Activated CD4-positive, alpha-beta memory T cell treated with anti-CD3 and anti-CD28 coated beads for 36 hours (primary cell): Measurements from ENCODE around the gene ABTB2. TPM values are rescaled to one million over a fixed set of nuclear protein-coding genes. Genes with fewer than 3 reads are reported as not detected.
A peak's percentile ranks its signal among the peaks of the same experiment; 100 is the strongest.

ENCODE experiments used
- CTCF ChIA-PET: fragments of 350-600 bp; sonication (Branson Sonifier 250); formaldehyde crosslinking; loops from one replicate; lab custom pipeline; 2021; ENCODE audit warnings: antibody characterized with exemption, inconsistent platforms; lab: Charles Lee
- POLR2A ChIA-PET: fragments of 350-600 bp; sonication (Branson Sonifier 250); formaldehyde crosslinking; loops from one replicate; lab custom pipeline; 2021; ENCODE audit warnings: antibody characterized with exemption; lab: Charles Lee
- DNase-seq: peaks from one replicate; pipeline ENCODE4 v3.0.0-alpha.2; 2020
- H3K27ac Mint-ChIP-seq: one replicate; pipeline ENCODE4 v1.8.0; 2021; ENCODE audit warnings: mixed read lengths
- H3K27me3 Mint-ChIP-seq: one replicate; pipeline ENCODE4 v1.8.0; 2021; ENCODE audit warnings: mixed read lengths
- H3K36me3 Mint-ChIP-seq: one replicate; pipeline ENCODE4 v1.8.0; 2021; ENCODE audit warnings: mixed read lengths
- H3K4me1 Mint-ChIP-seq: one replicate; pipeline ENCODE4 v1.8.0; 2021; ENCODE audit warnings: low read depth, mixed read lengths
- H3K4me3 Mint-ChIP-seq: one replicate; pipeline ENCODE4 v1.8.0; 2021; ENCODE audit warnings: mild to moderate bottlenecking, mixed read lengths
- H3K9me3 Mint-ChIP-seq: one replicate; pipeline ENCODE4 v1.8.0; 2021; ENCODE audit warnings: mixed read lengths
- intact Hi-C: fragments of 100-400 bp; cut with micrococcal nuclease; formaldehyde crosslinking; loops from one replicate; pipeline ENCODE4 v1.15.1; 2023
- total RNA-seq, 2 experiments: library from RNA; stranded (reverse); gene quantifications; one replicate each; pipeline ENCODE4 v1.2.3, GENCODE V29; 2021

Gene ABTB2
- total RNA-seq, 2 experiments from 2014 or later, result 1.8 to 1.9 TPM

GRCh38 chr11:34327804-34328631, 29.8 kb downstream of the ABTB2 start:
- peaks cover 21% of the 10 kb centered on the region for H3K27me3 Mint-ChIP-seq
- no peak overlapping the region for H3K27ac Mint-ChIP-seq
- H3K9me3 Mint-ChIP-seq, result no peaks in the 10 kb centered on the region
- ChIA-PET CTCF (interaction anchor here (2.0 kb wide), 1 partner anchor 154 kb away, joined by 9 read pairs; no protein-coding TSS in a partner anchor), POLR2A (no interaction called here)
- intact Hi-C loops, result no loop called here
- no peak overlapping the region for H3K4me3 Mint-ChIP-seq
- DNase-seq, result no peak
- no peaks in the 10 kb centered on the region for H3K36me3 Mint-ChIP-seq
- H3K4me1 Mint-ChIP-seq, result no peaks in the 10 kb centered on the region

- ChIA-PET POLR2A (no interaction called here), CTCF (no interaction called here)
- Mint-ChIP-seq H3K36me3 (no peaks in the 10 kb centered on the region), H3K4me3 (no peak overlapping the region), H3K27me3 (peaks cover 5% of the 10 kb centered on the region), H3K9me3 (no peaks in the 10 kb centered on the region), H3K4me1 (no peaks in the 10 kb centered on the region), H3K27ac (no peak overlapping the region)
- intact Hi-C loops, result no loop called here
- no peak for DNase-seq
Measured at GRCh38 chr11:34324466-34324865, 33.3 kb downstream of the ABTB2 start.

GRCh38 chr11:34323601-34324000, 34.2 kb downstream of the ABTB2 start:
- no peaks in the 10 kb centered on the region for H3K9me3 Mint-ChIP-seq
- H3K27me3 Mint-ChIP-seq, result no peaks in the 10 kb centered on the region
- ChIA-PET CTCF (interaction anchor here (1.2 kb wide), 1 partner anchor 23 kb away, joined by 3 read pairs; no protein-coding TSS in a partner anchor), POLR2A (no interaction called here)
- no peak for DNase-seq
- H3K27ac Mint-ChIP-seq, result no peak overlapping the region
- H3K4me3 Mint-ChIP-seq, result no peak overlapping the region
- intact Hi-C loops, result no loop called here
- H3K4me1 Mint-ChIP-seq, result no peaks in the 10 kb centered on the region
- H3K36me3 Mint-ChIP-seq, result no peaks in the 10 kb centered on the region

- H3K4me3 Mint-ChIP-seq, result no peak overlapping the region
- intact Hi-C loops, result no loop called here
- no peaks in the 10 kb centered on the region for H3K9me3 Mint-ChIP-seq
- H3K27me3 Mint-ChIP-seq, result no peaks in the 10 kb centered on the region
- H3K36me3 Mint-ChIP-seq, result no peaks in the 10 kb centered on the region
- DNase-seq, result no peak
- no peak overlapping the region for H3K27ac Mint-ChIP-seq
- POLR2A ChIA-PET, result interaction anchor here (1.3 kb wide), 1 partner anchor 39 kb away, joined by 4 read pairs; the partner anchor contains the start of gene ABTB2
- no peaks in the 10 kb centered on the region for H3K4me1 Mint-ChIP-seq
- CTCF ChIA-PET, result no interaction called here
Measured at GRCh38 chr11:34318111-34319037, 39.4 kb downstream of the ABTB2 start.

GRCh38 chr11:34317666-34318065, 40.1 kb downstream of the ABTB2 start:
- H3K9me3 Mint-ChIP-seq, result no peaks in the 10 kb centered on the region
- no peak overlapping the region for H3K4me3 Mint-ChIP-seq
- ChIA-PET CTCF (no interaction called here), POLR2A (interaction anchor here (1.3 kb wide), 1 partner anchor 40 kb away, joined by 4 read pairs; the partner anchor contains the start of gene ABTB2)
- no peak overlapping the region for H3K27ac Mint-ChIP-seq
- intact Hi-C loops, result no loop called here
- H3K36me3 Mint-ChIP-seq, result no peaks in the 10 kb centered on the region
- H3K4me1 Mint-ChIP-seq, result no peaks in the 10 kb centered on the region
- no peak for DNase-seq
- H3K27me3 Mint-ChIP-seq, result no peaks in the 10 kb centered on the region

- intact Hi-C loops, result no loop called here
- ChIA-PET POLR2A (no interaction called here), CTCF (no interaction called here)
- Mint-ChIP-seq H3K9me3 (no peaks in the 10 kb centered on the region), H3K27me3 (no peaks in the 10 kb centered on the region), H3K4me3 (no peak overlapping the region), H3K4me1 (no peaks in the 10 kb centered on the region), H3K27ac (no peak overlapping the region), H3K36me3 (no peaks in the 10 kb centered on the region)
- no peak for DNase-seq
Measured at GRCh38 chr11:34317036-34317360, 40.8 kb downstream of the ABTB2 start.

GRCh38 chr11:34316347-34317035, 41.3 kb downstream of the ABTB2 start:
- H3K4me1 Mint-ChIP-seq, result no peaks in the 10 kb centered on the region
- ChIA-PET CTCF (no interaction called here), POLR2A (no interaction called here)
- intact Hi-C loops, result no loop called here
- H3K4me3 Mint-ChIP-seq, result no peak overlapping the region
- no peaks in the 10 kb centered on the region for H3K36me3 Mint-ChIP-seq
- H3K27ac Mint-ChIP-seq, result no peak overlapping the region
- no peak for DNase-seq
- H3K27me3 Mint-ChIP-seq, result no peaks in the 10 kb centered on the region
- no peaks in the 10 kb centered on the region for H3K9me3 Mint-ChIP-seq

GRCh38 chr11:34315394-34315793, 42.4 kb downstream of the ABTB2 start:
- H3K4me1 Mint-ChIP-seq, result no peaks in the 10 kb centered on the region
- intact Hi-C loops, result no loop called here
- no peak for DNase-seq
- H3K27ac Mint-ChIP-seq, result no peak overlapping the region
- H3K9me3 Mint-ChIP-seq, result no peaks in the 10 kb centered on the region
- H3K27me3 Mint-ChIP-seq, result no peaks in the 10 kb centered on the region
- H3K36me3 Mint-ChIP-seq, result no peaks in the 10 kb centered on the region
- CTCF ChIA-PET, result no interaction called here
- POLR2A ChIA-PET, result no interaction called here
- H3K4me3 Mint-ChIP-seq, result no peak overlapping the region

GRCh38 chr11:34314936-34315335, 42.9 kb downstream of the ABTB2 start:
- DNase-seq, result no peak
- Mint-ChIP-seq H3K36me3 (no peaks in the 10 kb centered on the region), H3K9me3 (no peaks in the 10 kb centered on the region), H3K4me1 (no peaks in the 10 kb centered on the region), H3K4me3 (no peak overlapping the region), H3K27me3 (no peaks in the 10 kb centered on the region), H3K27ac (no peak overlapping the region)
- intact Hi-C loops, result no loop called here
- CTCF ChIA-PET, result no interaction called here
- POLR2A ChIA-PET, result no interaction called here

GRCh38 chr11:34314176-34314575, 43.6 kb downstream of the ABTB2 start:
- H3K9me3 Mint-ChIP-seq, result no peaks in the 10 kb centered on the region
- no peak overlapping the region for H3K27ac Mint-ChIP-seq
- intact Hi-C loops, result no loop called here
- H3K36me3 Mint-ChIP-seq, result no peaks in the 10 kb centered on the region
- H3K4me3 Mint-ChIP-seq, result no peak overlapping the region
- no peak for DNase-seq
- peaks cover 3% of the 10 kb centered on the region for H3K4me1 Mint-ChIP-seq
- POLR2A ChIA-PET, result no interaction called here
- CTCF ChIA-PET, result interaction anchor here (0.8 kb wide), 1 partner anchor 140 kb away, joined by 3 read pairs; no protein-coding TSS in a partner anchor
- H3K27me3 Mint-ChIP-seq, result peaks cover 1% of the 10 kb centered on the region

- ChIA-PET POLR2A (no interaction called here), CTCF (no interaction called here)
- peaks cover 2% of the 10 kb centered on the region for H3K27me3 Mint-ChIP-seq
- no peak overlapping the region for H3K4me3 Mint-ChIP-seq
- H3K9me3 Mint-ChIP-seq, result no peaks in the 10 kb centered on the region
- H3K4me1 Mint-ChIP-seq, result peaks cover 8% of the 10 kb centered on the region
- no peak overlapping the region for H3K27ac Mint-ChIP-seq
- no peaks in the 10 kb centered on the region for H3K36me3 Mint-ChIP-seq
- DNase-seq, result peak; percentile 20
- intact Hi-C loops, result no loop called here
Measured at GRCh38 chr11:34313099-34313517, 44.7 kb downstream of the ABTB2 start.

GRCh38 chr11:34311126-34311525, 46.7 kb downstream of the ABTB2 start:
- no peak overlapping the region for H3K4me3 Mint-ChIP-seq
- H3K27me3 Mint-ChIP-seq, result peaks cover 2% of the 10 kb centered on the region
- intact Hi-C loops, result no loop called here
- no peak overlapping the region for H3K27ac Mint-ChIP-seq
- ChIA-PET POLR2A (no interaction called here), CTCF (no interaction called here)
- H3K4me1 Mint-ChIP-seq, result peaks cover 8% of the 10 kb centered on the region
- no peak for DNase-seq
- H3K36me3 Mint-ChIP-seq, result no peaks in the 10 kb centered on the region
- H3K9me3 Mint-ChIP-seq, result no peaks in the 10 kb centered on the region
